Uterus (tissue), 4 donors: Measurements from ENCODE around the gene CBARP. TPM values are rescaled to one million over a fixed set of nuclear protein-coding genes. Genes with fewer than 3 reads are reported as not detected.
A peak's percentile ranks its signal among the peaks of the same experiment; 100 is the strongest.

Experiments used
- DNase-seq, 2 donors: peaks; one replicate each; pipeline ENCODE4 v3.0.0-alpha.2; 2019 to 2020
- H3K27ac ChIP-seq, 2 donors: fragments of 200-600 bp; sonication (generic); 1 replicate in 1 of 2; 2 replicates in 1 of 2; pipeline ENCODE4 v1.5.1; 2016 to 2018
- H3K27me3 ChIP-seq, 2 donors: fragments of 200-600 bp; sonication (generic); one replicate each; pipeline ENCODE4 v1.5.1; 2018 to 2019; ENCODE audit warnings: control low read depth in 1 of 2
- H3K36me3 ChIP-seq, 2 donors: fragments of 200-600 bp; sonication (generic); one replicate each; pipeline ENCODE4 v1.5.1; 2019; ENCODE audit warnings: control low read depth in 1 of 2
- H3K4me1 ChIP-seq, 2 donors: fragments of 200-600 bp; sonication (generic); one replicate each; pipeline ENCODE4 v1.5.1; 2018 to 2019; ENCODE audit warnings: control low read depth in 1 of 2
- H3K4me3 ChIP-seq, 2 donors: fragments of 200-600 bp; sonication (generic); 1 replicate in 1 of 2; 2 replicates in 1 of 2; pipeline ENCODE4 v1.5.1; 2018 to 2019; ENCODE audit warnings: mild to moderate bottlenecking in 1 of 2
- H3K9me3 ChIP-seq, 2 donors: fragments of 200-600 bp; sonication (generic); one replicate each; pipeline ENCODE4 v1.5.1; 2019; ENCODE audit warnings: control low read depth in 1 of 2
- POLR2A ChIP-seq, 2 donors: fragments of 450-650 bp; IDR thresholded peaks; one replicate each; pipeline ENCODE4 v1.6.1; 2016; ENCODE audit warnings: antibody characterized with exemption in 2 of 2, mild to moderate bottlenecking in 1 of 2, moderate library complexity in 1 of 2
- intact Hi-C: fragments of 100-400 bp; cut with DNase I; formaldehyde crosslinking; loops from one replicate; pipeline ENCODE4 v1.15.1; 2023; ENCODE audit warnings: low total_unique reads
- total RNA-seq, 4 donors: library from RNA; depleted of rRNA in 3 of 4; stranded (reverse); fragments of >200 nt in 3 of 4; gene quantifications; one replicate each; pipeline versions ENCODE4 v1.1.0 to v1.2.4, GENCODE V29; 2014 to 2023
- TF ChIP-seq, protein P1 (sequence below), 4 experiments: fragments of 200-600 bp in 2 of 4; fragments of 450-650 bp in 2 of 4; sonication (generic) in 2 of 4; IDR thresholded peaks; one replicate each; pipeline ENCODE4 v1.5.1; 2016 to 2019; ENCODE audit warnings: antibody characterized with exemption in 4 of 4, mild to moderate bottlenecking in 2 of 4, moderate library complexity in 1 of 4
- donor health status: DM: yes; HTN: yes; CAD: no.

CBARP gene
- total RNA-seq, 4 donors from 2014 or later, result 0.26 to 1.5 (median 1.0) TPM; not detected in 1

GRCh38 chr19:1272423-1273262 lies 34.8 kb upstream of the CBARP start:
- intact Hi-C loops, result no loop called here
- Histone ChIP-seq H3K27me3 (no peaks in the 10 kb centered on the region), H3K4me1 (peaks cover 24 to 62% of the 10 kb centered on the region in 2 donors), H3K9me3 (no peaks in the 10 kb centered on the region), H3K27ac (peak overlapping the region; percentile 7 to 8), H3K4me3 (no peak overlapping the region), H3K36me3 (no peaks in the 10 kb centered on the region)
- DNase-seq, result no peak
- no peak for TF ChIP-seq POLR2A (IDR thresholded peaks at IDR 0.05)
- TF ChIP-seq, protein P1, sequence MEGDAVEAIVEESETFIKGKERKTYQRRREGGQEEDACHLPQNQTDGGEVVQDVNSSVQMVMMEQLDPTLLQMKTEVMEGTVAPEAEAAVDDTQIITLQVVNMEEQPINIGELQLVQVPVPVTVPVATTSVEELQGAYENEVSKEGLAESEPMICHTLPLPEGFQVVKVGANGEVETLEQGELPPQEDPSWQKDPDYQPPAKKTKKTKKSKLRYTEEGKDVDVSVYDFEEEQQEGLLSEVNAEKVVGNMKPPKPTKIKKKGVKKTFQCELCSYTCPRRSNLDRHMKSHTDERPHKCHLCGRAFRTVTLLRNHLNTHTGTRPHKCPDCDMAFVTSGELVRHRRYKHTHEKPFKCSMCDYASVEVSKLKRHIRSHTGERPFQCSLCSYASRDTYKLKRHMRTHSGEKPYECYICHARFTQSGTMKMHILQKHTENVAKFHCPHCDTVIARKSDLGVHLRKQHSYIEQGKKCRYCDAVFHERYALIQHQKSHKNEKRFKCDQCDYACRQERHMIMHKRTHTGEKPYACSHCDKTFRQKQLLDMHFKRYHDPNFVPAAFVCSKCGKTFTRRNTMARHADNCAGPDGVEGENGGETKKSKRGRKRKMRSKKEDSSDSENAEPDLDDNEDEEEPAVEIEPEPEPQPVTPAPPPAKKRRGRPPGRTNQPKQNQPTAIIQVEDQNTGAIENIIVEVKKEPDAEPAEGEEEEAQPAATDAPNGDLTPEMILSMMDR (IDR thresholded peaks at IDR 0.05), result no peak

GRCh38 chr19:1271528-1272422 lies 34.0 kb upstream of the CBARP start:
- peak overlapping the region; percentile 96 to 99 for H3K27ac ChIP-seq
- DNase-seq, result peak in 1 of 2 donors; percentile 43
- no peaks in the 10 kb centered on the region for H3K9me3 ChIP-seq
- H3K4me3 ChIP-seq, result peak overlapping the region in 1 of 2 donors; percentile 48
- H3K4me1 ChIP-seq, result peaks cover 29 to 69% of the 10 kb centered on the region in 2 donors
- no peaks in the 10 kb centered on the region for H3K36me3 ChIP-seq
- TF ChIP-seq, protein P1 (IDR thresholded peaks at IDR 0.05), result no peak
- TF ChIP-seq POLR2A (IDR thresholded peaks at IDR 0.05), result no peak
- no peaks in the 10 kb centered on the region for H3K27me3 ChIP-seq
- intact Hi-C loops, result no loop called here

GRCh38 chr19:1270854-1271527 lies 33.2 kb upstream of the CBARP start:
- TF ChIP-seq, protein P1 (IDR thresholded peaks at IDR 0.05), result no peak
- TF ChIP-seq POLR2A (IDR thresholded peaks at IDR 0.05), result no peak
- Histone ChIP-seq H3K4me1 (peaks cover 31 to 65% of the 10 kb centered on the region in 2 donors), H3K27ac (peak overlapping the region; percentile 96 to 99), H3K36me3 (no peaks in the 10 kb centered on the region), H3K9me3 (no peaks in the 10 kb centered on the region), H3K27me3 (no peaks in the 10 kb centered on the region), H3K4me3 (peak overlapping the region; percentile 48 to 65)
- no peak for DNase-seq
- intact Hi-C loops, result no loop called here

DNA sequence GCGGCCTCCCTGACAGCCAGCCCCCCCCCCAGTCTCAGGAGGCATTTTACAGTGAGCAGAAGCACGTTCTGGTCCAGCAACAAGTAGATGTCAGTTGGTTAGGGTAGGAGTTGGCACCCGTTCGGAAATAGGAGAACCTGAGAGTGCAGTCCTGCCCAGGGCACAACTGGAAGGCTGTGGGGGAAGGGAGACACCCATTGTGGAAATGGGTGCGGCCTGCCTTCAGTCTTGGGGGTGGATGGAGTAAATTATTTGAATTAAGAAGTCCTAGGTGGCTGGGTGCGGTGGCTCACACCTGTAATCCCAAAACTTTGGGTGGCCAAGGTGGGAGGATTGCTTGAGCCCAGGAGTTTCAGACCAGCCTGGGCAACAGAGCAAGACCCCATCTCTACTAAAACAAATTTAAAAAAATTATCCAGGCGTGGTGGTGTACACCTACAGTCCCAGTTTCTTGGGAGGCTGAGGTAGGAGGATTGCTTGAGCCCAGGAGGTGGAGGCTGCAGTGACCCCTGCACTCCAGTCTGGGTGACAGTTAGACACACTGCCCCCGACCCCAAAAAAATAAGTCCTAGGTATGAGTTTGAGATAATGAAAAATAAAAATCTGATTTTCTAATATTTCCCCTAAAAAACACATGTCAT lies 32.5 kb upstream of the CBARP start:
- DNase-seq, result no peak
- no peaks in the 10 kb centered on the region for H3K9me3 ChIP-seq
- peak overlapping the region; percentile 48 to 65 for H3K4me3 ChIP-seq
- intact Hi-C loops, result no loop called here
- no peaks in the 10 kb centered on the region for H3K27me3 ChIP-seq
- no peaks in the 10 kb centered on the region for H3K36me3 ChIP-seq
- H3K4me1 ChIP-seq, result peaks cover 36 to 72% of the 10 kb centered on the region in 2 donors
- no peak for TF ChIP-seq POLR2A (IDR thresholded peaks at IDR 0.05)
- TF ChIP-seq, protein P1 (IDR thresholded peaks at IDR 0.05), result no peak
- peak overlapping the region; percentile 96 to 99 for H3K27ac ChIP-seq
